ENCODE measurements around the gene CRTC1.

The CRTC1 gene

DNA sequence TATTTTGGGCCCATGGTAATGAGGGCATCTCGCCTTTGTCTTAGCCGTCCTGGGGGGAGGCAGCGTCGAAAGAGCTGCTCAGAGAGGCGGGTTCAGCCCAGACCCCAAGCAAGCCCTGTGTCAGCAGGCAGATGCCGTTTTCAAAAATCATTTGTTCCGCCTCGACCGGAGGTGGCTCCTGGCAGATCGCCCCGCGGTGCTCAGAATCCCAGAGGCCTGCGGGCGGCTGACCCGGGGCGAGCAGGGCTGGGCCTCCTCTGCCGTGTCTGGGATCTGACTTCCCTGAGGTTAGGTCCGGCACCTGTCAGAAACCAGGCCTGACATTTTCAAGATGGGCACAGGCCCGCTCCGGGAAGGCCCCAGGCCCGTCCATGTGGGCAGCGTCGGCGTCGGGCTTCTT lies 36.1 kb downstream of the CRTC1 start:
- Histone ChIP-seq H3K36me3 (replicated peaks; ENCODE audit: insufficient read depth, low read length) (no peaks in the 10 kb centered on the region), H3K9me2 (replicated peaks; ENCODE audit: insufficient read depth, low read length) (no peaks in the 10 kb centered on the region), H3K9me3 (replicated peaks; ENCODE audit: insufficient read depth, low read length) (no peaks in the 10 kb centered on the region), H3K9ac (ENCODE audit: low read length) (no peak overlapping the region), H4K20me1 (ENCODE audit: insufficient read depth, low read length) (no peaks in the 10 kb centered on the region), H3K79me2 (ENCODE audit: low read length) (no peaks in the 10 kb centered on the region), H3K4me3 (ENCODE audit: low read length) (no peak overlapping the region), H3K4me2 (ENCODE audit: low read depth, low read length) (no peak overlapping the region), H3F3A (ENCODE audit: insufficient read depth, low read length) (no peaks in the 10 kb centered on the region), H2AFZ (ENCODE audit: low read length) (no peak overlapping the region), H3K27me3 (replicated peaks; ENCODE audit: insufficient read depth, low read length) (no peaks in the 10 kb centered on the region), H3K27ac (ENCODE audit: low read length) (no peak overlapping the region), H3K4me1 (ENCODE audit: low read length) (no peaks in the 10 kb centered on the region)
- no peak for TF ChIP-seq CTCF (IDR thresholded peaks at IDR 0.05; ENCODE audit: low read length)
- no peak for TF ChIP-seq EZH2phosphoT487 (IDR thresholded peaks at IDR 0.05; ENCODE audit: low read length)
- no peak for TF ChIP-seq EZH2 (optimal IDR thresholded peaks at IDR 0.05; ENCODE audit: low read depth, low read length)
- no peak for DNase-seq

DNA sequence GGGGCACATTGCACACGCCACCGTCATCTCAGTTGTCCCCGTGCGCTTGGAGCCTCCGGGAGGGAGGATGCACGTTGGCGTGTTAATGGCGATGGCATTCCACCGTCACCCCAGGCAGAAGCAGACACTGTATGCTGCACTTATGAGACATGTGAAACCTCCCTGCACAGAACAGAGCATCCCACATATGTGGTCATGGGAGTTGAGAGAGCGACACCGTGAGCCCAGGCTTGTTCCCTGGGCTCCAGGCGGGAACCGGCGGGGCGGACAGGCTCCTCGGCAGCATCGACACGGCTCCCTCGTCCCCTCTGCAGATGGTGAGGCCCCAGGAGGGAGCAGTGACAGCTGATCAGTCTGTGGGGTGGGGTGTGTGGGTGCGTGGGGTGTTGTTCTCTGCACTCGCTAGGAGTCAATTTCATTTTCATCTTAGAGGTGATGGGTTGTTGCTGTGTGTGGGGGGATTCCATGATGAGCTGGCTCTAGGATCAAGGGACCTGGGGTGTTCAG lies 40.4 kb downstream of the CRTC1 start:
- H3K36me3 ChIP-seq (replicated peaks; ENCODE audit: insufficient read depth, low read length): no peaks in the 10 kb centered on the region
- no peaks in the 10 kb centered on the region for H3K4me1 ChIP-seq (ENCODE audit: low read length)
- no peaks in the 10 kb centered on the region for H3K79me2 ChIP-seq (ENCODE audit: low read length)
- no peaks in the 10 kb centered on the region for H3F3A ChIP-seq (ENCODE audit: insufficient read depth, low read length)
- no peak overlapping the region for H3K4me3 ChIP-seq (ENCODE audit: low read length)
- DNase-seq: no peak
- H2AFZ ChIP-seq (ENCODE audit: low read length): no peak overlapping the region
- no peaks in the 10 kb centered on the region for H3K9me3 ChIP-seq (replicated peaks; ENCODE audit: insufficient read depth, low read length)
- H4K20me1 ChIP-seq (ENCODE audit: insufficient read depth, low read length): no peaks in the 10 kb centered on the region
- no peaks in the 10 kb centered on the region for H3K9me2 ChIP-seq (replicated peaks; ENCODE audit: insufficient read depth, low read length)
- H3K4me2 ChIP-seq (ENCODE audit: low read depth, low read length): no peak overlapping the region
- H3K27me3 ChIP-seq (replicated peaks; ENCODE audit: insufficient read depth, low read length): no peaks in the 10 kb centered on the region
- no peak overlapping the region for H3K9ac ChIP-seq (ENCODE audit: low read length)
- H3K27ac ChIP-seq (ENCODE audit: low read length): no peak overlapping the region
- no peak for TF ChIP-seq EZH2phosphoT487 (IDR thresholded peaks at IDR 0.05; ENCODE audit: low read length)
- TF ChIP-seq EZH2 (optimal IDR thresholded peaks at IDR 0.05; ENCODE audit: low read depth, low read length): no peak
- TF ChIP-seq CTCF (IDR thresholded peaks at IDR 0.05; ENCODE audit: low read length): no peak

GRCh38 chr19:18725841-18726770 lies 42.6 kb downstream of the CRTC1 start:
- no peak overlapping the region for H3K27ac ChIP-seq (ENCODE audit: low read length)
- no peaks in the 10 kb centered on the region for H3K9me2 ChIP-seq (replicated peaks; ENCODE audit: insufficient read depth, low read length)
- no peaks in the 10 kb centered on the region for H3K9me3 ChIP-seq (replicated peaks; ENCODE audit: insufficient read depth, low read length)
- no peak for DNase-seq
- H3K27me3 ChIP-seq (replicated peaks; ENCODE audit: insufficient read depth, low read length): no peaks in the 10 kb centered on the region
- no peak overlapping the region for H2AFZ ChIP-seq (ENCODE audit: low read length)
- no peaks in the 10 kb centered on the region for H3K4me1 ChIP-seq (ENCODE audit: low read length)
- no peaks in the 10 kb centered on the region for H3K79me2 ChIP-seq (ENCODE audit: low read length)
- no peak overlapping the region for H3K4me3 ChIP-seq (ENCODE audit: low read length)
- no peaks in the 10 kb centered on the region for H3K36me3 ChIP-seq (replicated peaks; ENCODE audit: insufficient read depth, low read length)
- H3K4me2 ChIP-seq (ENCODE audit: low read depth, low read length): no peak overlapping the region
- H3F3A ChIP-seq (ENCODE audit: insufficient read depth, low read length): no peaks in the 10 kb centered on the region
- H3K9ac ChIP-seq (ENCODE audit: low read length): no peak overlapping the region
- H4K20me1 ChIP-seq (ENCODE audit: insufficient read depth, low read length): no peaks in the 10 kb centered on the region
- TF ChIP-seq EZH2 (optimal IDR thresholded peaks at IDR 0.05; ENCODE audit: low read depth, low read length) (no peak), CTCF (IDR thresholded peaks at IDR 0.05; ENCODE audit: low read length) (no peak), EZH2phosphoT487 (IDR thresholded peaks at IDR 0.05; ENCODE audit: low read length) (no peak)

Measured in MM.1S (cell line).